CD1c-positive myeloid dendritic cell (primary cell): ENCODE data around the gene RASD1.
"Not testable (repeated sequence)": the region's sequence is repeated elsewhere in the genome, so short reads cannot be mapped to it uniquely, and the experiment has no call there.

ENCODE experiments used
- DNase-seq: peaks from one replicate; pipeline ENCODE4 v3.0.0-alpha.2; 2016; ENCODE audit errors: extremely low spot score

RASD1 gene

GRCh38 chr17:17469358-17469757 is 26.8 kb downstream of the RASD1 start:
- DNase-seq, result no peak

GRCh38 chr17:17468217-17469010 is 27.8 kb downstream of the RASD1 start:
- DNase-seq, result no peak

DNA sequence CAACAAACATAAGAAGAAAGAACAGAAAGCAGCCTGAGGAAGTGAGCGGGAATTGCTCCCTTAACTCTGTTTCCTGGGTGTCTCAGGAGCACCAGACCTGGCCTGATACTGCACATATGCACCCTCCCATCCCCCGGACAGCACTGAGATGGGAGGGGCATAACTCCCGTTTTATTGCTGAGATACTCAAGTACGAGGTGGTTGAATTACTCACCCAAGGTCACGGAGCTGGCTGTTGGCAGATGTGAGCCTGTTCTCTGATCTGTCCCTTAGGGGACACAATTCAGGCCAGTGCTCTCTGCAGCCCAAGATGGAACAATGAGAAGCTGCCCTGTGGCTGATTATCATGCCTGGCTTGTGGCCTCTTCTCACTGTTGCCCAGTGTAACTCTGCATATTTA is 28.5 kb downstream of the RASD1 start:
- no peak for DNase-seq

GRCh38 chr17:17467016-17467415 is 29.2 kb downstream of the RASD1 start:
- DNase-seq, result no peak

DNA sequence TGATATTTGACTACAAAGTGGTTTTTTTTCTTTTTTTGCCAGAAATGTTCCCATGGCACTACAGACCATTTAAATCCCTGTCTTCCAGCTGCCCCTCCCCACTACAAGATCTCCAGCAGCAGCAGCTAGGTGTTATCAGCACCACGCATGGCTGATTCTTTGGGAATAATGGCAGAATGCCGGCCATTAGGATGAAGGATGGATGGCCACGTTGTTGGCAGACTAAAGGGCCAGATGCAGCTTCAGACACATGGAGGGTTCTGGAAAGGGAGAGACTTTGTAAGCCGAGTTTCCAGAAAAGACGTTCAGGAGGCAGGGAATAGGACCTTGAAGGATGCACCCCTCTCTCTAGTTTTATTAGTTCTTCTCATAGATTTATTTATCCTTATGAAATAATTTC is 29.7 kb downstream of the RASD1 start:
- DNase-seq, result no peak

DNA sequence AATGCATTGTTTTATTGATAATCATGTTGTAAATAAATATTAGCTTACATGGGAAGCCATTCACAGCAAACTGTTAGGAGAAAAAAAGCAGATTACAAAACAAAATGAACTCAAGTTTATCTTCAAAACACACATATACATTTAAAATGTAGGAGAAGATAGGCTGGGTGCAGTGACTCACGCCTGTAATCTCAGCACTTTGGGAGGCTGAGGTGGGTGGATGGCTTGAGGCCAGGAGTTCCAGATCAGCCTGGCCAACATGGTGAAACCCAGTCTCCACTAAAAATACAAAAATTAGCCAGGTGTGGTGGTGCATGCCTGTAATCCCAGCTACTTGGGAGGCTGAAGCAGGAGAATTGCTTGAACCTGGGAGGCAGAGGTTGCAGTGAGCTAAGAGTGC is 30.3 kb downstream of the RASD1 start:
- DNase-seq, result not testable (repeated sequence)

DNA sequence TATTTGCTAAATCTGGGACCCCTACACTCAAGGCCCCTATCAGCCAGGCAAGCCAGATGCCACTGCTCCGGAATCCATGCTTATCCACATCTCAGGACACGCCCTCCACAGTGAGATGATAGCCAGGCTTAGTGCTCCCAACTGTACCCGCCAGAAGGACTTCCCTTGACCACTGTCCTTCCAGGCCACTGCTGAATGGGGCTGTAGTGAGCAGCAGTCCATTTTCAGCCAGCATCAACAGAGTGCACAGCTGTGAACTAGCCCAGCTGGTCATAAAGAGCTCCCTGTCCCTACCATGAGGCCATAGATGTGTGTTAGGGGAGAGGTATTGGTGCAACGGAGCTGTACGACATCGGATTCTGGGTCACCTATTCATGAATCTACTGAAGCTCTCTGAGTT is 32.4 kb downstream of the RASD1 start:
- DNase-seq, result no peak

DNA sequence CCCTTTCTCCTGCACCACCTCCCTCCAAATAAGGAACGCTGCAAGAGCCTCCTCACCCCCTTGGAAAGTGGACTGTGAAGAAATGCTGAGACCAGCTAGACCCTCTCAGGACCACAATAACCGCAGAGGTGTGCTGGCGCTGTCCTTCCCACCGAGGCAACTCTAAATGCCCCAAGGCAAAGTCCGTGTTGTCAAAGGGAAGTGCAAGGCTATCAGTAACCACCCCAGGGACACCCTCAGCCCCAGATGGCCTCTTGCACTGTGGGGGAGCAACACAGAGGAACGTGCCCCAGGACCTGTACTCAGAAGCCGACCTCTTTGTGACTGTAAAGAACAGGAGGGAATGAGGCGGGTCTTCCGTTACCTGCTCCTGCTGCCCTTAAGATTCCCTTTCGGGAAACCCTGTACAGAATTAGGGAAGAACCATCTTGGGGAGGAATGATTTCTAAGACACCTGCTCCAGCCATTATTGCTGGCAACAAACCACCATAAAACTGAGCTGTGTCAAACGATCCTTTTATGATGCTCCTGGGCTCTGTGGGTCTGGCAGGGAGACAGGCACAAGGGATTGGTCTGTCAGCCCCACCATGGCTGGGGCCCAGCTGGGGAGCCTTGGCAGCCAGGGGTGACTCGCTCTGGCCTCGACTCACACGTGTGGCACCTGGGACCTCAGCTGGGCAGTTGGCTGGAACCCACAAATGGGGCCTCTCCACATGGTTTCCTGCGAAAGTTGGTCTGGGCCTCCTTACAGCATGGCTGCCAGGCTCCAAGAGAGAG is 34.0 kb downstream of the RASD1 start:
- DNase-seq, result no peak

DNA sequence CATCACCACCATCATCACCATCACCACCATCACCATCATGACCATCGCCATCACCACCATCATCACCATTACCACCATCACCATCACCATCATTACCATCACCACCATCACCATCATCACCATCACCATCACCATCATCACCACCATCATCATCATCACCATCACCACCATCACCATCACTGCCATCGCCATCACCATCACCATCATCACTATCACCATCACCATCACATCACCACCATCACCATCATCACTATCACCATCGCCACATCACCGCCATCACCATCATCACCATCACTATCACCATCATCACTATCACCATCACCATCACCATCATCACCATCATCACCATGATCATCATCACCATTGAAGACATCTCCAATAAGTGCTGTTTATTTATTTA is 36.2 kb downstream of the RASD1 start:
- no peak for DNase-seq

- no peak for DNase-seq
Observed at GRCh38 chr17:17457680-17458079, 38.5 kb downstream of the RASD1 start.

GRCh38 chr17:17456251-17456650 is 39.9 kb downstream of the RASD1 start:
- DNase-seq, result no peak

DNA sequence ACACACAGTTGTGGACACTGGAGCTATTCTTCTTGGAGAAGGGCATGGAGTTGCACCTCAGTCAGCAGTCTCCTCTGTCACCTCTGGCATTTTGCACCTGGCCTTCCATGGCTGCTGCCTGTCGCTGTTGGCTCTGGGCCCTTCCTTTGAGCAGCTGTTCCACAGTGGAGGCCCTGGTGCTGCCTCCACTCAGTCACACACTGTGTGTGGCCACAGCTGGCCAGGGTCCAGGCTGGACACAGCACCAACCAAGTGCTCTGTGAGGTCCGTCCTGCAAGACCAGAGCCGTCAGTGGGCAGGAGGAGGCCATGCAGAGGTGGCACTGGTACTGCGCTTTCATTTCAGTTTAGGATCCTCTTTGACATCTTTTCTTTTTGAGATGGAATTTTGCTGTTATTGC is 41.0 kb downstream of the RASD1 start:
- no peak for DNase-seq

DNA sequence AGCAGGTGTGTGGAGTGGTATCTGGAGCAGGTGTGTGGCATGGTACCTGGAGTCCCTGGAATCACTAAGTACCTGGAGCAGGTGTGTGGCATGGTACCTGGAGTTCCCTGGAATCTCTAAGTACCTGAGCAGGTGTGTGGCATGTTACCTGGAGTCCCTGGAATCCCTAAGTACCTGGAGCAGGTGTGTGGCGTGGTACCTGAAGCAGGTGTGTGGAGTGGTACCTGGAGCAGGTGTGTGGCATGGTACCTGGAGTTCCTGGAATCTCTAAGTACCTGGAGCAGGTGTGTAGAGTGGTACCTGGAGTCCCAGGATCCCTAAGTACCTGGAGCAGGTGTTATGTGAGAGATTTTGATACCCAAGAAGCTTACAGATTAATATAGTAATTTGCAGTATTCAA is 41.5 kb downstream of the RASD1 start:
- not testable (repeated sequence) for DNase-seq

- DNase-seq, result no peak
Observed at GRCh38 chr17:17454276-17454675, 41.9 kb downstream of the RASD1 start.

DNA sequence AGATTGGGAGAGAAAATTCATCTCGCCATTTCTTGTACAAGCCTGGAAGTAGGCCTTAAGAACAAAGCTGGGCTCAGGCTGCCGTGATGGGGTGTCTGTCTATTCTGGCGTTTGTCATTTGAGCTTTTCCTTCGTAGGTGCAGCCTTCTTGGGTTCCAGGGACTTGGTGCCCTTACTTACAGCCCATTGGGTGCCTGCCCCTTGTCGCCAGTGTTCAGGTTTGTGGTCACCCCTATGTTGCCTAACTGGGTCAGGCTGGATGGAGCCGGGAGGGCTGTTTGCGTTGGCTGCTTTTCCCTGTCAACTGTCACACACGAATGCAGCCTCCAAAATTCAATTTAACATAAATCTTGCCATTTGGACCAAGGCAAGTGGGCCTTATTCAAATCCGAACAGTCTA is 43.1 kb downstream of the RASD1 start:
- DNase-seq, result no peak

- DNase-seq, result no peak
Observed at GRCh38 chr17:17448723-17449122, 47.5 kb downstream of the RASD1 start.

DNA sequence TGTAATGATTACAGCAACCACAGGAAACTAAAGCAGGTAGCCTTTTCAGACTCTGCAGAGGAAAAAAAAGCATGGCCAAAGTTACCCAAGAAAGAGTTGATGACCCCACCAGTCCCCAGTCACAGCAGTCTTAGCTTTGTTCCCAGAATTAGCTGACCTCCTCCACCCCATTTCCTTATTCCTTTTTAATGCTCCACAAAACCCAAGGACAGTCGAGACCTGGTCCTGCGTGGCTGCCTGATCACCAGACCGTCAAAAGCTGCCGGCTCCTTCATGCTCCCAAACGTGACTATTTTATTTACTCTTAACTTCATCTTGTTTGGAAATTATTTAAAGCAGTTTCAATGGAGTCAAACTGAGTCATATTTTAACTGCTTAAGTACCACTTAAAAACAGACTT is 48.1 kb downstream of the RASD1 start:
- DNase-seq, result no peak

DNA sequence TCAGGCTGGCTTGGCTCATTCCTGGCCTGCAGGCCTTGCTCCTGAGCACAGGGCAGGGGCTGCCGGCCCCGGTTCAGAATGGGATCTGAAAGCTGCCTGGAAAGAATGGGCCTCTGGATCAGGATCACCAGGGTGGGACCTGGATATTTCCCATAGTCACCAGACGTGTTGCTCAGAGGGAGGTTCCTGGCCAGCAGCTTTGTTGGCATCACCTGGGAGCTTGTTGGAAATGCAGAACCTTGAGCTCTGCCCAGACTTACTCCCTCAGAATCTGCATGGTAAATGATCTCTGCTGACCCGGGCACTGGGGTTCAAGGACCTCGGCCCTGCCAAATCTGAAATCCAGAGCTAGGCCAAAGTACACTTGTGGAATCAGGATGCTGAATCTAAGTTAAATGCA is 48.9 kb downstream of the RASD1 start:
- no peak for DNase-seq

- DNase-seq, result no peak
Observed at GRCh38 chr17:17446666-17447155, 49.5 kb downstream of the RASD1 start.

- no peak for DNase-seq
Observed at GRCh38 chr17:17445925-17446665, 50.1 kb downstream of the RASD1 start.

GRCh38 chr17:17445296-17445924 is 50.8 kb downstream of the RASD1 start:
- DNase-seq, result no peak
